Retinal pigment epithelial cell (primary cell): ENCODE data around the gene QRSL1.
"Not testable (repeated sequence)": the region's sequence is repeated elsewhere in the genome, so short reads cannot be mapped to it uniquely, and the experiment has no call there.

ENCODE experiments used
- DNase-seq: peaks from one replicate; pipeline ENCODE4 v3.0.0-alpha.2; 2010; ENCODE audit warnings: low read depth
- H3K4me3 ChIP-seq: 2 replicates; pipeline ENCODE4 v1.5.1; 2011; ENCODE audit warnings: mild to moderate bottlenecking, low read length, control low read depth, moderate library complexity
- CTCF ChIP-seq: conservative IDR thresholded peaks from 2 replicates; pipeline ENCODE4 v1.5.1; 2011; ENCODE audit warnings: low read depth, low read length, control low read depth, inconsistent platforms

QRSL1 gene

DNA sequence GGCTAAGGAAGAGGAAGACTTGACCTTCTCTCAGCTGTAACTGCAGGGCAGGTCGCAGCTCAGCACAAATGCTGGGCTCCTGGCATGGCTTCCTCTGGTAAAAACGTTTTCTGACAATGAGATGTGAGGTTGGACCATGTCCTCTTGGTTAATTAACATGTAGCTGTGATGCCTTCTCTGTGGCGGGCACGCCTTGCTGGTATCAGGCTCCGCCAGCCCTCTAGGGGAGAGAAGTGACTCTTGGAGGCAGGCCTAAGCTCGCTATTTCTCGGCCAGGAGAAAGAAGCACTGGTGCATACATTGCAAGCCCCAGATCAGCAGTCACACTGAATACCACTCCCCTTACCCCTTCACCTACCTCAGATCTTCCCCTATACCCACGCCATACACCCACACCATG lies 65.0 kb downstream of the QRSL1 start:
- no peak for DNase-seq

DNA sequence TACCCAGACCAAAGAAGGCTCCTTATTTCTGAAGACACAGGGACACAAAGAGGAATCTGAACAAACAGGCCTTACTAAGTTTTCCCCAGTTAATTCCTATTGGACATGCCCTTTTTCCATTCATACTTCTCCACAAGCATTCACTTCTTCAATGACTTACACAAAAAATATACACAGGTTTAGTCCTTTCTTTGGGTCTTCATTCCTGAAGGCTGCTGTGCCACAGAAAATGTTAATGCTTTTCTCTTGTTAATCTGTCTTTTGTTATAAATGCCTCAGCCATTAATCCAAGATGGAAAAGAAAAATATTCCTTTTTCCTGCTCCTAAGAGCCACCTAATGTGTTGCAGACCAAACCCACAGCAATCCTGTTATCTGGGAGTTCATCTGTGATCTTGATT lies 71.2 kb downstream of the QRSL1 start:
- H3K4me3 ChIP-seq: no peak overlapping the region
- TF ChIP-seq CTCF: no peak
- no peak for DNase-seq

More for the DNA sequence above, 65.0 kb downstream of the QRSL1 start:
- no peak overlapping the region for H3K4me3 ChIP-seq
- TF ChIP-seq CTCF: no peak

DNA sequence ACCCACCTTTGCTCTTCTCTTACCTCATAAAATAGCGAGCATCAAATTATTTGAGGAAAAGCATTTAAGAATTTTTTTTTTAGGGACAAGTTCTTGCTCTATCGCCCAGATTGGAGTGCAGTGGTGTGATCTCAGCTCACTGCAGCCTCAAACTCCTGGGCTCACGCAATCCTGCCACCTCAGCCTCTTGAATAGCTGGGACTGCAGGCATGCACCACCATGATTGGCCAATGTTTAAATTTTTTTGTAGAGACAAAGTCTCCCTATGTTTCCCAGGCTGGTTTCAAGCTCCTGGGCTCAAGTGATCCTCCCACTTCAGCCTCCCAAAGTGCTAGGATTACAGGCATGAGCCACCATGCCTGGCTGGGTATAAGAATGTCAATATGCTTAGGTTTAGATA lies 71.8 kb downstream of the QRSL1 start:
- not testable (repeated sequence) for H3K4me3 ChIP-seq

DNA sequence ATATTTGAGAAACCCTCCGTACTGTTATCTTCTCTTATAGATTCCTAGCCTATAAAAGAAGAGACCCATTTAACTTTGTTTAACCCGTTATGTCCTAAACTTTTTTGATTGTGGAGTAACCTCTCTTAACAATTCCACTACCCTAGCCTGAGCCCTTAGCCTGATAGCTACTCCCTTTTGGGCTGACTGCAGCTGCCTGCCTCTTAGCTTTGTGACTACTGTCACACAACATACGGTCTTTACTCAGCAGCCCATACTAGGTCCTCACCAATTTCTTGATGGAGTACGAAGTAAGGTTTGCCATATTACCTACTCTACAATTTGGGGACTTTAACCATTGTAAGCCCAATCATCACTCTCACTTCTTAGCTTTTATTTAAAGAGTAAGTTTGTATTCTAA lies 72.7 kb downstream of the QRSL1 start:
- no peak for DNase-seq
- no peak overlapping the region for H3K4me3 ChIP-seq

More for the DNA sequence above, 71.8 kb downstream of the QRSL1 start:
- not testable (repeated sequence) for DNase-seq

GRCh38 chr6:106702451-106703110 lies 73.2 kb downstream of the QRSL1 start:
- no peak for TF ChIP-seq CTCF
- no peak for DNase-seq
- H3K4me3 ChIP-seq: no peak overlapping the region

More for the DNA sequence above, 72.7 kb downstream of the QRSL1 start:
- TF ChIP-seq CTCF: no peak

DNA sequence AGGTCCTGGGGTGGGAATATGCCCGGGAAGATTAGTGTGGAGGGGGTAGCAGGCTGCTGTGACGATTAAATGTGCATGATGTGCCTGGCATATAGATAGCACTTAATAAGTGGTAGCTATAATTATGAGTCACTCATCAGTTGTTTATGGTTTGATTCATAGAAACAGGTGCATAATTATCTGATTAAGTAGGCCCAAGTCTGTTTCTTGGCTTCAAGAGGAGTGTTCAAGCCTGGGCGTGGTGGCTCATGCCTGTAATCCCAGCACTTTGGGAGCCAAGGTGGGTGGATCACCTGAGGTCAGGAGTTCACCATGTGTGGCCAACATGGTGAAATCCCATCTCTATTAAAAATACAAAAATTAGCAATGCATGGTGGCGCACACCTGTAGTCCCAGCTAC lies 74.9 kb downstream of the QRSL1 start:
- no peak for DNase-seq
- H3K4me3 ChIP-seq: no peak overlapping the region
- no peak for TF ChIP-seq CTCF

DNA sequence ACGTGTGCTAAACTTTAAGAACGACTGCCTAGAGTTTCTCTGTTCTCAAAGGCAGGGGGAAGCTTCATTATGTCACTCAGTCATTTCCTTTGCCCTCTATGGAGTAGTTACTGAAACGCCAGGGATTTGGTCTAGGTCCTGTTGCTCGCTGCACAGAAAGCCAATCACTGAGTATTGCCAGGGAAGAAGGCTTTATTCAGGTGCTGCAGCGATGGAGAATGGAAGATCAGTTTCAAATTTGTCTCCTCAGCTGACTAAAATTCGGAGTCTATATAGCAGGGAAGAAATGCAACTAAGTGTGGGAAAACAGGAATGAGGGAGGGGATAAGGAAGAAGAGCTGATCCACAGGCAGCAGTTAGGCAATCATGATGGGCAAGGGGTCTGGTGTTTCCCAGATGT lies 75.8 kb downstream of the QRSL1 start:
- no peak overlapping the region for H3K4me3 ChIP-seq
- TF ChIP-seq CTCF: no peak
- DNase-seq: no peak
